ENCODE results near the gene SLC29A4. TPM values are rescaled to one million over a fixed set of nuclear protein-coding genes. Genes with fewer than 3 reads are reported as not detected.

Gene SLC29A4
- total RNA-seq (10 to 100 TPM in 2 of 9 donors, 1 to 10 TPM in 5, under 1 TPM in 2; 0.69 to 21.6 (median 2.5) TPM), polyA plus RNA-seq (10 to 100 TPM in 2 of 3 donors, 1 to 10 TPM in 1; 4.3 to 22.0 (median 16.6) TPM)
- long read RNA-seq, donor 1: 0 reads
- long read RNA-seq, donor 2: 0 reads
- long read RNA-seq, donor 3: 0 reads
- long read RNA-seq, donor 4: 0 reads
- long read RNA-seq, donor 5, full-length matches to known transcripts: 6 of 12 reads
- long read RNA-seq, donor 5, partial matches to known transcripts: 3 of 12 reads
- long read RNA-seq, donor 5, other reads (novel, unspliced or antisense): 3 of 12 reads
- long read RNA-seq, donor 6, partial matches to known transcripts: 5 of 7 reads
- long read RNA-seq, donor 6, other reads (novel, unspliced or antisense): 2 of 7 reads
- long read RNA-seq, donor 7: 0 reads
- long read RNA-seq, donor 8, partial matches to known transcripts: 5 of 5 reads
- long read RNA-seq, donor 8, other reads (novel, unspliced or antisense): 0 of 5 reads
- long read RNA-seq, donor 9: 0 reads
- long read RNA-seq, donor 10, full-length matches to known transcripts: 1 of 1 reads
- long read RNA-seq, donor 10, partial matches to known transcripts: 0 of 1 reads
- long read RNA-seq, donor 10, other reads (novel, unspliced or antisense): 0 of 1 reads

GRCh38 chr7:5282543-5283316 is at the start of gene SLC29A4:
Gene SLC29A4, plus strand, starts transcription at chr7:5282943. Its CDS starts 4,874 bp downstream, at chr7:5287817.
- Histone ChIP-seq H3K36me3 (replicated peaks in 1 of 2) (no peaks in the 10 kb centered on the region), H3K4me3 (peak within 1 kb of the TSS in 2 of 4 donors; percentile 28 to 63), H3K4me1 (replicated peaks in 1 of 2) (peaks cover 4 to 8% of the 10 kb centered on the region in 2 donors), H3K27ac (peak within 1 kb of the TSS in 1 of 5 donors; percentile 17), H3K27me3 (no peaks in the 10 kb centered on the region), H3K9me3 (replicated peaks in 1 of 3) (no peaks in the 10 kb centered on the region)
- intact Hi-C loops (cut with DNase I): no loop called here
- TF ChIP-seq CTCF (IDR thresholded peaks at IDR 0.05) (no peak), POLR2A (IDR thresholded peaks at IDR 0.05) (no peak)
- WGBS, 4 donors: 0 to 2% methylated on average over 21 to 66 of the region's 69 CpGs; no CpG with 5 or more reads in 2 of the 4 donors
- peak in 6 of 7 donors; percentile 32 to 65 (median 52) for DNase-seq

GRCh38 chr7:5234852-5235831 is 47.6 kb upstream of the SLC29A4 start:
- no peak for TF ChIP-seq POLR2A (IDR thresholded peaks at IDR 0.05)
- TF ChIP-seq CTCF (IDR thresholded peaks at IDR 0.05): no peak
- Histone ChIP-seq H3K9me3 (replicated peaks in 1 of 3) (no peaks in the 10 kb centered on the region), H3K27me3 (no peaks in the 10 kb centered on the region), H3K4me3 (no peak overlapping the region), H3K36me3 (replicated peaks in 1 of 2) (peaks cover 0 to 21% of the 10 kb centered on the region in 2 donors), H3K4me1 (replicated peaks in 1 of 2) (peaks cover 0 to 10% of the 10 kb centered on the region in 2 donors), H3K27ac (no peak overlapping the region)
- intact Hi-C loops (cut with DNase I): loop anchor here in 1 of 2 donors (10.0 kb wide), 1 partner anchor 220 kb away; no protein-coding TSS in a partner anchor
- 74 to 85% (median 77%) methylated on average over 26 of the region's 26 CpGs for WGBS, 4 donors
- no peak for DNase-seq

GRCh38 chr7:5237286-5237685 is 45.5 kb upstream of the SLC29A4 start:
- no peaks in the 10 kb centered on the region for H3K27me3 ChIP-seq
- intact Hi-C loops (cut with DNase I): loop anchor here in 1 of 2 donors (10.0 kb wide), 1 partner anchor 218 kb away; no protein-coding TSS in a partner anchor
- peaks cover 0 to under 1% of the 10 kb centered on the region in 2 donors for H3K36me3 ChIP-seq (replicated peaks in 1 of 2)
- H3K4me1 ChIP-seq (replicated peaks in 1 of 2): peaks cover 0 to 14% of the 10 kb centered on the region in 2 donors
- peak; percentile 49 to 81 (median 67) for DNase-seq
- H3K4me3 ChIP-seq: no peak overlapping the region
- no peak for TF ChIP-seq POLR2A (IDR thresholded peaks at IDR 0.05)
- TF ChIP-seq CTCF (IDR thresholded peaks at IDR 0.05): no peak
- H3K27ac ChIP-seq: peak overlapping the region in 2 of 5 donors; percentile 13 to 59
- no peaks in the 10 kb centered on the region for H3K9me3 ChIP-seq (replicated peaks in 1 of 3)
- WGBS, 4 donors: 43 to 57% (median 48%) methylated on average over 20 to 21 of the region's 21 CpGs

Measured in adrenal gland (tissue), 19 donors.